OCI-LY3 (cell line): Measurements from ENCODE around the gene ST7.

ENCODE experiments used
- H2AFZ ChIP-seq: fragments of 200-600, 300-600 bp; shearing (Covaris generic); 2 replicates; pipeline ENCODE4 v1.6.0; 2014; ENCODE audit warnings: antibody characterized with exemption, low read depth, low read length
- H3K27ac ChIP-seq: fragments of 200-600, 300-600 bp; sonication (generic); 2 replicates; pipeline ENCODE4 v1.5.1; 2014; ENCODE audit warnings: mild to moderate bottlenecking, low read length, moderate library complexity, mixed read lengths
- H3K27me3 ChIP-seq: fragments of 200-600, 300-600 bp; sonication (generic); 2 replicates; pipeline ENCODE4 v1.6.1; 2014; ENCODE audit warnings: low read depth, low read length, mixed read lengths
- H3K36me3 ChIP-seq: fragments of 200-600, 300-600 bp; sonication (generic); replicated peaks from 2 replicates; pipeline ENCODE3; 2014; ENCODE audit warnings: low read depth, low read length, mixed read lengths
- H3K4me1 ChIP-seq: fragments of 300-600, 200-600 bp; sonication (generic); 2 replicates; pipeline ENCODE4 v1.6.1; 2014; ENCODE audit warnings: low read length, mixed read lengths
- H3K4me2 ChIP-seq: fragments of 200-600, 300-600 bp; sonication (generic); 2 replicates; pipeline ENCODE4 v1.6.1; 2014; ENCODE audit warnings: low read length, mixed read lengths
- H3K4me3 ChIP-seq: fragments of 300-600, 200-600 bp; sonication (generic); 2 replicates; pipeline ENCODE4 v1.5.1; 2014; ENCODE audit warnings: antibody characterized with exemption, mild to moderate bottlenecking, low read length, moderate library complexity
- H3K79me2 ChIP-seq: fragments of 300-600, 200-600 bp; shearing (Covaris generic); 2 replicates; pipeline ENCODE4 v1.6.1; 2014; ENCODE audit warnings: mild to moderate bottlenecking, low read length, mixed read lengths
- H3K9ac ChIP-seq: fragments of 300-600, 200-600 bp; shearing (Covaris generic); 2 replicates; pipeline ENCODE4 v1.6.0; 2014; ENCODE audit warnings: mild to moderate bottlenecking, low read length, moderate library complexity
- H3K9me3 ChIP-seq: fragments of 200-600, 300-600 bp; shearing (Covaris generic); 2 replicates; pipeline ENCODE4 v1.6.1; 2014; ENCODE audit warnings: low read length, mixed read lengths; ENCODE audit not compliant: insufficient read depth
- H4K20me1 ChIP-seq: fragments of 200-600, 300-600 bp; sonication (generic); 2 replicates; pipeline ENCODE4 v1.6.1; 2016; ENCODE audit warnings: low read length, mixed read lengths; ENCODE audit not compliant: insufficient read depth
- CTCF ChIP-seq: fragments of 200-600, 300-600 bp; sonication (generic); IDR thresholded peaks from 2 replicates; pipeline ENCODE4 v1.5.1; 2014; ENCODE audit warnings: antibody characterized with exemption, low read length, low read depth
- EZH2phosphoT487 ChIP-seq: fragments of 200-600 bp; shearing (Covaris generic); IDR thresholded peaks from 2 replicates; pipeline ENCODE4 v1.6.1; 2018; ENCODE audit warnings: antibody characterized with exemption, mixed run types, low read depth

ST7 gene

GRCh38 chr7:117041007-117041406, 87.7 kb downstream of the ST7 start:
- Histone ChIP-seq H2AFZ (no peak overlapping the region), H3K4me2 (peak overlapping the region; percentile 52), H3K27me3 (no peaks in the 10 kb centered on the region), H3K79me2 (peaks cover 96% of the 10 kb centered on the region), H3K27ac (peak overlapping the region; percentile 44), H3K4me3 (0 out of 2 replicates have a peak overlapping the region, but pooled peaks have one; percentile 12), H4K20me1 (peaks cover 95% of the 10 kb centered on the region), H3K9me3 (no peaks in the 10 kb centered on the region), H3K36me3 (peaks cover 16% of the 10 kb centered on the region), H3K4me1 (peaks cover 17% of the 10 kb centered on the region), H3K9ac (no peak overlapping the region)
- TF ChIP-seq EZH2phosphoT487 (no peak), CTCF (no peak)

- no peak overlapping the region for H3K27ac ChIP-seq
- no peaks in the 10 kb centered on the region for H3K9me3 ChIP-seq
- TF ChIP-seq CTCF (no peak), EZH2phosphoT487 (no peak)
- H3K79me2 ChIP-seq = peaks cover 96% of the 10 kb centered on the region
- no peak overlapping the region for H3K4me3 ChIP-seq
- H3K4me2 ChIP-seq = peak overlapping the region; percentile 52; the same call in 1 of the 2 replicates
- H4K20me1 ChIP-seq = peaks cover 95% of the 10 kb centered on the region
- H3K9ac ChIP-seq = no peak overlapping the region
- peaks cover 17% of the 10 kb centered on the region for H3K4me1 ChIP-seq
- no peaks in the 10 kb centered on the region for H3K27me3 ChIP-seq
- no peak overlapping the region for H2AFZ ChIP-seq
- H3K36me3 ChIP-seq = peaks cover 16% of the 10 kb centered on the region
These were observed 88.5 kb downstream of the ST7 start for GRCh38 chr7:117041822-117042221.

GRCh38 chr7:117043108-117043825, 90.0 kb downstream of the ST7 start:
- peaks cover 95% of the 10 kb centered on the region for H3K79me2 ChIP-seq
- H3K36me3 ChIP-seq = peaks cover 16% of the 10 kb centered on the region
- no peak overlapping the region for H3K4me2 ChIP-seq
- no peaks in the 10 kb centered on the region for H3K9me3 ChIP-seq
- H3K4me1 ChIP-seq = peaks cover 17% of the 10 kb centered on the region
- H4K20me1 ChIP-seq = peaks cover 94% of the 10 kb centered on the region
- H3K4me3 ChIP-seq = no peak overlapping the region
- no peaks in the 10 kb centered on the region for H3K27me3 ChIP-seq
- no peak overlapping the region for H2AFZ ChIP-seq
- TF ChIP-seq EZH2phosphoT487 = no peak
- TF ChIP-seq CTCF = no peak
- H3K27ac ChIP-seq = no peak overlapping the region
- no peak overlapping the region for H3K9ac ChIP-seq

GRCh38 chr7:117044664-117045063, 91.4 kb downstream of the ST7 start:
- H3K9me3 ChIP-seq = no peaks in the 10 kb centered on the region
- H3K4me1 ChIP-seq = peaks cover 17% of the 10 kb centered on the region
- peaks cover 98% of the 10 kb centered on the region for H4K20me1 ChIP-seq
- H3K4me2 ChIP-seq = no peak overlapping the region
- H3K79me2 ChIP-seq = peaks cover 98% of the 10 kb centered on the region
- H3K36me3 ChIP-seq = peaks cover 26% of the 10 kb centered on the region
- no peak overlapping the region for H3K4me3 ChIP-seq
- H3K27me3 ChIP-seq = no peaks in the 10 kb centered on the region
- H3K27ac ChIP-seq = no peak overlapping the region
- H3K9ac ChIP-seq = no peak overlapping the region
- TF ChIP-seq EZH2phosphoT487 = no peak
- no peak for TF ChIP-seq CTCF
- no peak overlapping the region for H2AFZ ChIP-seq
